GM20000 (cell line): ENCODE results near the gene FHOD1.
A peak's percentile ranks its signal among the peaks of the same experiment; 100 is the strongest.

Experiments used
- DNase-seq: peaks from one replicate; pipeline ENCODE4 v3.0.0; 2012; ENCODE audit warnings: low spot score
- TF ChIP-seq, protein P1 (sequence below): IDR thresholded peaks from 2 replicates; pipeline ENCODE4 v1.5.1; 2012; ENCODE audit warnings: mild to moderate bottlenecking, control low read depth; ENCODE audit errors: extremely low read depth, missing control alignments

Gene FHOD1

DNA sequence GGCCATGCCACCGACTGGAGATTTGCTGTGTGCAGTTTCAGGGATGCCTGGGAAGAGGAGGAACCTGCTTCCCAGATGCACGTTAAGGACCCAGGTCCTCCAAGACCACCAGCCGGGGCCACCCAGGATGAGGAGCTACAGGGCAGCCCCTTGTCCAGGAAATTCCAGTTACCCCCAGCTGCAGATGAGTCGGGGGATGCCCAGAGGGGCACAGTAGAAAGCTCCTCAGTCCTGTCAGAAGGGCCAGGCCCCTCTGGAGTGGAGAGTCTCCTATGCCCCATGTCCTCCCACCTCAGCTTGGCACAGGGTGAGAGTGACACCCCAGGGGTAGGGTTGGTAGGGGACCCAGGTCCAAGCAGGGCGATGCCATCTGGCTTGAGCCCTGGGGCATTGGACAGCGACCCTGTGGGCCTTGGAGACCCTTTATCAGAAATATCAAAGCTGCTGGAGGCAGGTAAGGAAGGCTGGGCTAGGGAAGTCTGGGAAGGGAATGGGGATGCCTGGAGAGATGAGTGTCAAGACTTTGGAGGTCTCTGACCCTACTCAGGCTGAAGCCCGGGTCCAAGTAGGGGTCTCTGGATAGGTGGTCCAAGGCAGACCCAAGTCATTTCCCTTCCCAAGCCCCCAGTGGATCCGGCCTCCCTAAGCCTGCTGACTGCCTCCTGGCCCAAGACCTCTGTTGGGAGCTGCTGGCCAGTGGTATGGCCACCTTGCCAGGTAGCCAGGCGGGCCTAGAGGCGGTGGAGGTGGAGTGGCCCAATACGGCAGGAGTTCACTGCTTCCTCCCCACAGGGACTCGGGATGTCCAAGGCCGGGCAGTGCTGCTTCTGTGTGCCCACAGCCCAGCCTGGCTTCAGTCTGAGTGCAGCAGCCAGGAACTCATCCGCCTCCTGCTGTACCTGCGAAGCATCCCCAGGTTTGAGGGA is 33.1 kb upstream of the FHOD1 start:
- TF ChIP-seq, protein P1, sequence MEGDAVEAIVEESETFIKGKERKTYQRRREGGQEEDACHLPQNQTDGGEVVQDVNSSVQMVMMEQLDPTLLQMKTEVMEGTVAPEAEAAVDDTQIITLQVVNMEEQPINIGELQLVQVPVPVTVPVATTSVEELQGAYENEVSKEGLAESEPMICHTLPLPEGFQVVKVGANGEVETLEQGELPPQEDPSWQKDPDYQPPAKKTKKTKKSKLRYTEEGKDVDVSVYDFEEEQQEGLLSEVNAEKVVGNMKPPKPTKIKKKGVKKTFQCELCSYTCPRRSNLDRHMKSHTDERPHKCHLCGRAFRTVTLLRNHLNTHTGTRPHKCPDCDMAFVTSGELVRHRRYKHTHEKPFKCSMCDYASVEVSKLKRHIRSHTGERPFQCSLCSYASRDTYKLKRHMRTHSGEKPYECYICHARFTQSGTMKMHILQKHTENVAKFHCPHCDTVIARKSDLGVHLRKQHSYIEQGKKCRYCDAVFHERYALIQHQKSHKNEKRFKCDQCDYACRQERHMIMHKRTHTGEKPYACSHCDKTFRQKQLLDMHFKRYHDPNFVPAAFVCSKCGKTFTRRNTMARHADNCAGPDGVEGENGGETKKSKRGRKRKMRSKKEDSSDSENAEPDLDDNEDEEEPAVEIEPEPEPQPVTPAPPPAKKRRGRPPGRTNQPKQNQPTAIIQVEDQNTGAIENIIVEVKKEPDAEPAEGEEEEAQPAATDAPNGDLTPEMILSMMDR, result no peak
- DNase-seq, result no peak

DNA sequence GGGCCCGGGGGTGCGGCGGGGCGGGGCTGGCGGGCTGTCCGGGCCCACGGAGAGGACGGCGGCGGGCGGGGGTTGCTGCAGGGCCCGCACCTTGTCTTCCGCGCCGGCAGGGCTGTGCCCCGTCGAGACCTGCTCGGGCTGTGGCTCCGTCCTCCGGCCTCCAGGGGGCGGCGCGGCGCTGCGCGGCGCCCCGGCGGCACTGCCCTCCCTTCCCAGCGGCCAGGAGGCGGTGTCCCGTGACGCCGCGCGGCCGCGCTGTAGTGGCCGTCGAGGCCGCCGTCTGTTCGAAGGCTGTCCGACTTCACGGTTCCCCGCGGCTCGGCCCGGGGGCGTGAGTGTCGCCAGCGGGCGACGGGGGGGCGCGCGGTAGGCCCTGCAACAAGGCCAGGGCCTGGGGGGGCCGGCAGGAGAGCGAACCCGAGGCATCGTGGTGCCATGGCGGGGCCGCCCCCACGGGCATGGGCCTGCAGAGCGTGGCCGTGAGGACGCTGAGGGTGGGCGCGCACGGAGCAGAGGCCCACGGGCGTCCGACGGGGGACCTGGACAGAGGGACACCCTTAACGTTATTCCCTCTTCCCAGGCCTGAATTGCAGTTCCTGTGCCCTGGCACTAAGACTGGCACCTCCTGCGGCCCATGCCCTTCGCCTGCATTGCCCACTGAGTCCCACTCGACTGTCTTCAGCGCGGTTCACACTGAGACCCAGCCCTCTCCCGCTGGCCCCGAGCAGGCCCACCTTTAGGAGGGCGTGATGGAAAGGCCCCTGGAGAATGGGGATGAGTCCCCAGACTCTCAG is 32.2 kb upstream of the FHOD1 start, which contains the start of gene PLEKHG4:
TSS of gene PLEKHG4 (plus strand) at position 237 of the 794 bp plus-strand sequence. CDS start at position 750, 513 bp downstream.
- peak; percentile 99 for DNase-seq
- TF ChIP-seq, protein P1, result peak; percentile 86

DNA sequence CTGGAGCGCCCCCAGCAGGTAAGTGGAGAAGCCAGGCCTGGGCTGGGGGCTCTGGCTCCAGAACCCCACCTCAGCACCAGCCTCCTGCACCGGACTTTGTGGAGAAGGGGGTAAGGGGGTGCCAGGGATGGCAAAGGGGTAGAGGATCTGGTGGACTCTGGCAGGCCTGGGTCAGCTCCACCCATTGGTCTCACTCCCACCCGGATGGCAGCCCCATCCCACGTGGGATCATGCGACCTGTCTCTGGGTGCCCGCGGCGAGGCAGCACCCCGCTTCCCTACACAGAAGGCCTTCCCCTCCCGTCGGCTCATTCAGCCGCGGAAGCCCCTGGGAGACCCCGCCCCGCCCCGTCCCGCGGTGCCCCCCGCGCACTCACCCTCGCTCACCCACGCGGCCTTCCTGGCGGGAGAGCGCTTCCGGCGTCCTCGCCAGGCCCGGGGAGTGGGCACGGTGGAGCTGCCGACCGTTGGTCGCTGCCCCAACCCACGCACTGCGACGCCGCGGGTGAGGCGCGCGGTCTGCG is 31.6 kb upstream of the FHOD1 start:
- DNase-seq, result peak; percentile 85
- TF ChIP-seq, protein P1, result no peak

DNA sequence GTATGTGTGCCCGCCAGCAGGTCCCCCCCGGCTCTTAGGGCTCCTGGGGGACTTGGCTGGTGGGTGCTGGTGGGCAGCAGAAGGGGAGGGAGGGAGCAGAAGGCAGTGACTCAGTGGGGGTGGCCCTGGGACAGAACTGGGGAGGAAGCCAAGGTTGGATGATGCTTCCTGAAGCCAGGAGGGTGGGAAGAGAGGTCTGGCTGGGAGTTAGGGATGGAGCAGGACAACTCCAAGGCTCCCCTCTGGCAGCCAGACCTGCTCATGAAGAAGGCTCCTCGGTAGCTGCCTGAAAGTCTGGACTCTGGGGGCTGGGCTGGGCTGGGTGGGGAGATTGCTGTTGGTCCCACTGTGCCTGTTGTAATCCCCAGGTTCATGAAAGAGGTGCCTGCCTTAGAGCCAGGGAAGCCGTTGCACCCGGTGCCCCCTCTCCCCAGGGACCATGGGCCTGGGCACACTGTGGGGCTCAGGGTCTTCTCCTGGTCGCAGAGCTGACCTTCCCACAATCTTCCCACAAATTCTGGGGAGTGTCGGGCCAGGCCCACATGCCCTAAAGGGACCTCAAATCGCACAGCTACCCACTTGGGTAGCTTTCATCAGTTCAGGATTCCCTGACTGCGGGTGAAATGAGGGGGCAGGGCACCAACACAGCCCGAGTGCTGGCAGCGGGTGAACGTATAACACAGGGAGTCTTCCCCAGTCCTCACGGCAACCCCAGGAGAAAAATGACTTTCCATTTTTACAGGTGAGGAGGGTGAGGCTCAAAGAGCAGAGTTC is 30.9 kb upstream of the FHOD1 start:
- DNase-seq, result no peak
- TF ChIP-seq, protein P1, result no peak

DNA sequence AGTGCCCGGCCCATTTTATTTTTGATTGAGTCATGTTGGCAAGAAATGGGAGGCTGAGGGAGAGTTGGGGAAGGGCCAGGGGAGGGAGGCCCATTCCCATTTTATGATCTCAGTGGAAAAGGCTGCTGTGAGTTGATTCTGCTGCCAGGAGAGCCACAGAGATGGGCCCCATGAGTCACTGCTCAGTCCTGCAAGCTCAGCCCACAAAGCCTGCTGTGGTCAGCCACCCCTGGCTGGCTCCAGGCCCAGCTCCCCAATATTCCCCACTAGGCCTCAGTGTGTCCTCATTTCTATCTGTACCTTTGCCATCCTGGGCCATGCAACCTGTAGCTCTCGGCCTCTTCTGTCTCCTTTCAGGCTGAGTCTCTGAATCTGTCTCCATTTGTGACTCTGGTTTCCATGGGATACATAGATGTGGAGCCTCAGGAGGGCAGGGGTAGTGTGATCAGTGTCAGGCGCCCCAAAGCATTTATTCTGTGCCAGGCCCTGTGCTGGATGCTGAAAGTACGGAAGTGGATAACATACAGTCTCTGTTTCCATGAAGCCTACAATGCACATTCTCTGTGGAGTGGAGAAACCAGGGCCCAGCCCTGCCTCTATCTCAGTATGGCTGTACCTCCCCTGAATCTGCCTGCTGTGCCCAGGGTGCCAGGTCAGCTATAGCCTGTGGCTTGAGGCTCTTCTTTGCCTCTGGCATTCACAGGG is 30.2 kb upstream of the FHOD1 start:
- TF ChIP-seq, protein P1, result no peak
- DNase-seq, result no peak

DNA sequence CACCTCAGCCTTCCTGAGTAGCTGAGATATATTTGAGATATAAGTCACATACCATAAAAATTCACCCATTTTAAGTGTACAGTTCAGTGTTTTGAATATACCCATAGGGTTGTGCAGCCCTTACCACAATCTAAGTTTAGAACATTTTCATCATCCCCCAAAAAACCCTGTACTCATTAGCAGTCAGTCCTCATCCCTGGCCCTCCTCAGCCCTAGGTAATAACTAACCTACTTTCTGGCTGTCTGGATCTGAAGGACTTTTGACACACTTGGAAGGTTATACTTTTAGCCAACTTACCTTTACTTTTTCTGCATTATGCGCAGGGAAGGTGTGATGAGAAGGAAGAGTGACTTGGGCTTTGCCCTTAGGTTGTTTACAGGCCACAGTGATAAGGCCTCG is 28.0 kb upstream of the FHOD1 start:
- TF ChIP-seq, protein P1, result no peak

More for the DNA sequence above, 28.0 kb upstream of the FHOD1 start:
- DNase-seq, result no peak
